Urothelium cell line (cell line): ENCODE measurements around the gene SLC25A30.
"Not testable (repeated sequence)": the region's sequence is repeated elsewhere in the genome, so short reads cannot be mapped to it uniquely, and the experiment has no call there.

Experiments
- DNase-seq: peaks from one replicate; pipeline ENCODE4 v3.0.0; 2011; ENCODE audit warnings: low spot score, mixed read lengths
- FAIRE-seq: peaks from 2 replicates; lab custom pipeline; 2011; peaks lifted over from hg19 to GRCh38; lab: Jason Lieb, UNC

Gene SLC25A30

DNA sequence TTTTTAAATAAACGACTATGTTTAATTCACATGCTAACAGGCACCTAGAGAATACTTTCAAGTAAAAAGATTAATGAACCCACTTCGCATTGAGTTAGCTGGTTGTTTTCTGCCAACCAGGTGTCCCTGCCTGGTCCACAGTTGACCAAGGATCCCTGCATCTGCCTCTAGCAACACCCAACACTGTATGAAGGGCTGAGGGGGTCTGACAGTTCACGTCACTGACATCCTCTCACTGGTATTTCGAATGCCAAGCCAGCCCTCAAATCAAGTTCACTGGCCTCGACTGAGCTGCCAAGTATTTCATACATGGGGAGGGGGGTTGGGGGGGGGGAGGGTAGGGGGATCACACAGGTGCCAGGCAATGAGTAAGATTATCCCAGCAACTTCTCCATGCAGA lies 25.4 kb downstream of the SLC25A30 start:
- no peak for DNase-seq

DNA sequence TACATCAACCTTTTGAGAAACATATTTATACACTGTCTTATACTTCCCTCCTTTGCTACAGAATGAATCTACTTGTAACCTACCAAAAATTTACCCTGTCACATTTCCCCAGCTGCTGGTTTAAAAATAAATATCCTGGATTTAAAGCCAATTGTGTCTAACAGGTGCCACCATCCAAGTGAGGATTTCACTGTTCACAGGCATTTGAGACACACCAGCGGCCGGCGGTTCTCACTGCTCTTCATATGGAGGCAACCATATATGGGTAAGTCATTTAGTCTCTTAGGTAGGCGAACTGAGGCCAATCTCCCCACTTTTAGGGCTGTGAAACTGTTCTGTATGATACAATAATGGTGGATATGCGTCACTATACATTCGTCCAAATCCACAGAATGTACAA lies 26.2 kb downstream of the SLC25A30 start:
- FAIRE-seq, result no peak

More for the DNA sequence above, 25.4 kb downstream of the SLC25A30 start:
- FAIRE-seq, result no peak

DNA sequence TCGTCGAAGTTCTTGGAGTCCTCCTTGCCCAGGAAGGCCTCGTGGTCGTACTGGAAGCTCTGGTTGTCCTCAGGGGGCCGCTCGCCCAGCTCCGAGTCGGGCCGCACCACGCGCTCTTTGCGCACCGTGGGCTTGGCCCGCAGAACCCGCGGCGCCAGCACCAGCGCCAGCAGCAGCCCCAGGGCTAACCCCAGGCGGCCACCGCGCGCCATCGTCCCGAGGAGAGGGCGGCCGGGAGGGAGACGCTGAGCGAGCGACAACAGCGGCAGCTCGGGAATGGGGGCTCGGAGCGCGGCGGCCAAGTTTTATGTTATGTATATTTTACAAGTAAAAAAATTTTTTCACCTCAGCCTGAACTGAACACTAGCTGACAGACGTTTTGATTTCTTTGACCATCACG lies 27.0 kb downstream of the SLC25A30 start:
- FAIRE-seq, DNase-seq: not testable (repeated sequence)

More for the DNA sequence above, 26.2 kb downstream of the SLC25A30 start:
- DNase-seq, result no peak

DNA sequence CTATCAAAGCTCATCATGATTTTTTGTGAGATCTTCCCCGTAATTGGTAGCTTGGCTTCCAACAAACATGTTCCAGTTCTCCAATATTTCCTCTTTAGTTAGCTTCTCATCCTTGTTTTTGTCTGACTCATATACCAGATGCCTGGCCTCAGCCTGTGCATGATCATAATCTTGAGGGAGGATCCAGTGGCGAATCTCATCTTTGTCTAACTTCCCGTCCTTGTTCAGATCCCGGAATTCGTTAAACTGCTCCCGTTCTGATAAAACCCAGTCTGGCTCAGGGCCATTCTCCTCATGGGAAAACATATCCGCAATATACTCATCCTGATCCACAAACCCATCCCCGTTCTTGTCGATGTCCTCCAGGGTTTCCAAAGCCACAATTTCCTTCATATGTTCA lies 27.8 kb downstream of the SLC25A30 start:
- not testable (repeated sequence) for DNase-seq
- peak; percentile 56 for FAIRE-seq

DNA sequence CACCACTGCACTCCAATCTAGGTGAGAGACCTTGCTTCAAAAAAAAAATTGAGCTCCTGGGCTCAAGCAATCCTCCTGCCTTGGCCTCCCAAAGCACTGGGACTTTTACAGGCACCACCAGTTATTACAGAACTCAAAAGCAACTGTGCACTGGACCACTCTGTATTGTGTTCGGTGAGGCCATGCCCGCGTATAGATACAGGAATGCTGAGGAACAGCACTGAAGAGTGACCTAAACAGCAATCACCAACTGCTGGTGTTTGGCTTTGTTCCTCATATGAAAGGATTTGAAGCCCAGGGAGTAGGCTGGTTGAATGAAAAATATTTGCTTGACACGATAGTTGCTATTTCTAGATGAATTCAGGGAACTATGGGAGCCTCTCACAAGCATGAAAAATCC lies 29.5 kb downstream of the SLC25A30 start:
- DNase-seq, result no peak
- FAIRE-seq, result no peak

DNA sequence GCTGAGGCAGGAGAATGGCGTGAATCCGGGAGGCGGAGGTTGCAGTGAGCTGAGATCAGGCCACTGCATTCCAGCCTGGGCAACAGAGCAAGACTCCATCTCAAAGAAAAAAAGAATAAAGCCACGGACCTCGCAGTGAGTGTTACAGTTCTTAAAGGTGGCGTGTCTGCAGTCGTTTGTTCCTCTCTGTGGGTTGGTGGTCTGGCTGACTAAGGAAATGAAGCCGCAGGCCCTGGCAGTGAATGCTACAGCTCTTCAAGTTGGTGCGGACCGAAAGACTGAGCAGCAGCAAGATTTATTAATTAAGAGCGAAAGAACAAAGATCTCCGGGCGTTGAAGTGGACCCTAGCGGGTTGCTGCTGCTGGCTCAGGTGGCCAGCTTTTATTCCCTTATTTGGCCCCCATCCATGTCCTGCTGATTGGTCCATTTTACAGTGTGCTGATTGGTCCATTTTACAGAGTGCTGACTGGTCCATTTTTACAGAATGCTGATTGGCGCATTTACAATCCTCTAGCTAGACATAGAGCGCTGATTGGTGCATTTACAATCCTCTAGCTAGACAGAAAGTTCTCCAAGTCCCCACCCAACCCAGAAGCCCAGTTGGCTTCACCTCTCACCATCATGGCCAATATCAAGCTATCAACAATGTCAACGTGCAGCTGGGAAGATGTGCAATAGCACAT lies 31.1 kb downstream of the SLC25A30 start:
- not testable (repeated sequence) for FAIRE-seq, DNase-seq

DNA sequence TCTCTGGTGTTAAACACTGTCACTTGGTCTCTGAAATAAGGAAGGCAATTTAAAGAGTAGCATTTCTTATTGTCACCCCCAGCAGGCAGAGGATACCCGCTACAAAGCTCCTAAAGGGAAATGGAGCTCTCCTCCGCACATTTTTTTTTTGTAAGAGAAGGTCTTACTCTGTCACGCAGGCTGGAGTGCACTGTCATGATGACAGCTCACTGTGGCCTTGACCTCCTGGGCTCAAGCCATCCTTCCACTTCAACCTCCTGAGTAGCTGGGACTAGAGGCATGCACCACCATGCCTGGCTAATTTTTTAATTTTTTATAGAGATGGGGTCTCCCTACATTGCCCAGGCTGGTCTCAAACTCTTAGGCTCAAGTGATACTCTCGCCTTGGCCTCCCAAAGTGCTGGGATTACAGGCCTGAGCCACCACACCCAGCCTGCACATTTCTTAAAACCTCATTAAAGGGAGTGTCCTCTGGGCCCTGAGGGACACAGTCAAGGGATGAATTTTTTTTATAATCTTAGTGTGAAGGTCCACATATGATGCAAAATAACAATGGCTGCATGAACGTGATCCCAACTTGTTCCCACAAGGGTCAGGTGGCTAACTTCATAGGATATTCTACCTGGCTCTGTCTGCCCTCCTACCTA lies 32.1 kb downstream of the SLC25A30 start:
- DNase-seq (no peak), FAIRE-seq (no peak)

DNA sequence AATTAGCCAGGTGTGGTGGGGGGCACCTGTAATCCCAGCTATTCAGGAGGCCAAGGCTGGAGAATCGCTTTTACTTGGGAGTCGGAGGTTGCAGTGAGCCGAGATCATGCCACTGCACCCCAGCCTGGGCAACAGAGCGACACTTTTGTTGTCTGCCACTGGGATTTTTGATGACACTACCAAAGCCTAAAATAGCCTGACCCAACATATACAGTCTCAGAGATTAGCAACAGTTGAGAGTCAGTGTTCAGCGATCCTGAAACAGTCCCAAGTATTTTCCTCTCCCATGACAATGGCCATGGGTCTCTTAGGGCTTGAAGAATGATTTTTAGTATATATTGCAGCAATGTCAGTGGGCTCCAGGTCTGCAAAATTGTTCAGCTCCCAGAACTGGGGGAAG lies 32.9 kb downstream of the SLC25A30 start:
- DNase-seq (no peak), FAIRE-seq (no peak)

DNA sequence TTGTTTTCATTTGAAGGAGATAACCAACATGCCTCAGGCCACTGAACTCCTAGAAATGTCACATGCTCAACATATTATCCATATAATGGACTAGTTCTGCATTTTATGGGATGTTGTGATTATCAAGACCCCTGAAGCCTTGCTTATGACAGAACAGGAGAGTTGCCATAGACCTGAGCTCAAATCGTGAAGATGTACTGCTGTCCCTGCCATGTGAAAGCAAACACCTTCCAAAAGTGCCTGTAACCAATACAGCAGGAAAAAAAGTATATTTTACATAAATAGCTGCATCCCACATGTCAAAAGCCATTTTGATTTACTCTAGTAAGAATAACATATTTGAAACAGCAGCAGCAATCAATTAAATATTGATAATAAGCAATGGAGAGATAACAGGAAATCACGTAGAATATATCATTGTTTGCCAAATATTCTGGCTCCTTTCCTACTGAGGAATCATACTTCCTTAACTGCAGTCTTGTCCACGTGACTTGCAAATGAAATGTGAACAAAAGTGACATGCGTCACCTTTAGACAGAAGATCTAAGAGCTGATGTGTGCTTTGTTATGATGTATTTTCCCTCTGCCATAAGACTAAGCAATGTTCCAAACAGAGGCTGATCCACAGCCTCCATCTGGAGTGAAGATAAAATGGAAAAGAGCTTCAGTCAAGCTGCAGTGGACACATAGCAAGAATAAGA lies 33.5 kb downstream of the SLC25A30 start:
- DNase-seq, result no peak
- FAIRE-seq, result no peak

DNA sequence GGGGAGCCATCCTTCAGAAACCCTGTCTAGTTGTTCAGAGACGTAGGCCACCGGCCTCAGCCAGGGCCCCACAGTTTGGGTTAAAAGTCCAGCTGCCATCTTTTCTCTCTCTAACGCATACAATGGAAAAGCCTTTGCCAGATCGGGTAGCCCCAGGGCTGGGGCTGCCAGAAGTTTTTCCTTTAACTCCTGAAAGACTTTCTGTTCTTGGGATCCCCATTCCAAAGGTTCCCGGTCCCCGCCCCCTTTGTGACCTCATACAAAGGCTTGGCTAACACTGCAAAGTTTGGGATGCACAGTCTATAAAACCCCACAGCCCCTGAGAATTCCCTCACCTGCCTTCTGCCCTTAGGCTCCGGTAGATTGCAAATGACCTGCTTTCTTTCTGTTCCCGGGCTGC lies 35.4 kb downstream of the SLC25A30 start:
- DNase-seq, FAIRE-seq: not testable (repeated sequence)

DNA sequence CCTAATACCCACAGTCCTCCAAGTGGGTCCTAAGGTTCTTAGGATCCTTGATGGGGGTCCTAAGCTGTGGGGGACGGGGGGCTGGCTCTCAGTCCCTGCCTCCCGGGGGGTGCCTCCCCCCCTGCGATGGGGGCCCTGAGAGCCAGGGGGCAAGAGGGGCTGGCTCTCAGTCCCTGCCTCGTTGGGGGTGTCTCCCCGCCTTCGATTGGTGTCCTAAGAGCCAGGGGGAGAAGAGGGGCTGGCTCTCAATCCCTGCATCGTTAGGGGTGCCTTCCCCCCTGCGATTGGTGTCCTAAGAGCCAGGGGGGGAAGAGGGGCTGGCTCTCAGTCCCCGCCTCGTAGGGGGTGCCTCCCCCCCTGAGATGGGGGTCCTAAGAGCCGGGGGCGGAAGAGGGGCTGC lies 37.0 kb downstream of the SLC25A30 start:
- DNase-seq, result no peak
- FAIRE-seq, result no peak

DNA sequence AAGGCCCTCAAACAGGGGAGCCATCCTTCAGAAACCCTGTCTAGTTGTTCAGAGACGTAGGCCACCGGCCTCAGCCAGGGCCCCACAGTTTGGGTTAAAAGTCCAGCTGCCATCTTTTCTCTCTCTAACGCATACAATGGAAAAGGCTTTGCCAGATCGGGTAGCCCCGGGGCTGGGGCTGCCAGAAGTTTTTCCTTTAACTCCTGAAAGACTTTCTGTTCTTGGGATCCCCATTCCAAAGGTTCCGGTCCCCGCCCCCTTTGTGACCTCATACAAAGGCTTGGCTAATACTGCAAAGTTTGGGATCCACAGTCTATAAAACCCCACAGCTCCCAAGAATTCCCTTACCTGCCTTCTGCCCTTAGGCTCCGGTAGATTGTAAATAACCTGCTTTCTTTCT lies 37.5 kb downstream of the SLC25A30 start:
- not testable (repeated sequence) for FAIRE-seq, DNase-seq

DNA sequence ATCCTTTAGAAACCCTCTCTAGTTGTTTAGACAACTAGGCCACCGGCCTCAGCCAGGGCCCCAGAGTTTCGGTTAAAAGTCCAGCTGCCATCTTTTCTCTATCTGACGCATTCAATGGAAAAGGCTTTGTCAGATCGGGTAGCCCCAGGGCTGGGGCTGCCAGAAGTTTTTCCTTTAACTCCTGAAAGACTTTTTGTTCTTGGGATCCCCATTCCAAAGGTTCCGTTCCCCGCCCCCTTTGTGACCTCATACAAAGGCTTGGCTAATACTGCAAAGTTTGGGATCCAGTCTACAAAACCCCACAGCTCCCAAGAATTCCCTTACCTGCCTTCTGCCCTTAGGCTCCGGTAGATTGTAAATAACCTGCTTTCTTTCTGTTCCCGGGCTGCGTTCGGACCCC lies 38.7 kb downstream of the SLC25A30 start:
- not testable (repeated sequence) for DNase-seq, FAIRE-seq

DNA sequence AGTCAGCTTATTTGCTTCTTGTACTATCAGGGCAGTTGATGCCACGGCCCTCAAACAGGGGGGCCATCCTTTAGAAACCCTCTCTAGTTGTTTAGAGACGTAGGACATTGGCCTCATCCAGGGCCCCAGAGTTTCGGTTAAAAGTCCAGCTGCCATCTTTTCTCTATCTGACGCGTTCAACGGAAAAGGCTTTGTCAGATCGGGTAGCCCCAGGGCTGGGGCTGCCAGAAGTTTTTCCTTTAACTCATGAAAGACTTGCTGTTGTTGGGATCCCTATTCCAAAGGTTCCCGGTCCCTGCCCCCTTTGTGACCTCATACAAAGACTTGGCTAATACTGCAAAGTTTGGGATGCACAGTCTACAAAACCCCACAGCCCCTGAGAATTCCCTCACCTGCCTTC lies 39.4 kb downstream of the SLC25A30 start:
- not testable (repeated sequence) for DNase-seq, FAIRE-seq

DNA sequence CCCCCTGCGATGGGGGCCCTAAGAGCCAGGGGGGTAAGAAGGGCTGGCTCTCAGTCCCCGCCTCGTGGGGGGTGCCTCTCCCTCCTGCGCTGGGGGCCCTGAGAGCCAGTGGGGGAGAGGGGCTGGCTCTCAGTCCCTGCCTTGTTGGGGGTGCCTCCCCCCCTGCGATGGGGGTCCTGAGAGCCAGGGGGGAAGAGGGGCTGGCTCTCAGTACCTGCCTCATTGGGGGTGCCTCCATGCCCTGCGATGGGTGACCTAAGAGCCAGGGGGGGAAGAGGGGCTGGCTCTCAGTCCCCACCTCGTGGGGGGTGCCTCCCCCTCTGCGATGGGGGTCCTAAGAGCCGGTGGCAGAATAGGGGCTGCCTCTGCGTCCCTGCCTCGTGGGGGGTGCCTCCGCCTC lies 40.9 kb downstream of the SLC25A30 start:
- FAIRE-seq, result not testable (repeated sequence)

DNA sequence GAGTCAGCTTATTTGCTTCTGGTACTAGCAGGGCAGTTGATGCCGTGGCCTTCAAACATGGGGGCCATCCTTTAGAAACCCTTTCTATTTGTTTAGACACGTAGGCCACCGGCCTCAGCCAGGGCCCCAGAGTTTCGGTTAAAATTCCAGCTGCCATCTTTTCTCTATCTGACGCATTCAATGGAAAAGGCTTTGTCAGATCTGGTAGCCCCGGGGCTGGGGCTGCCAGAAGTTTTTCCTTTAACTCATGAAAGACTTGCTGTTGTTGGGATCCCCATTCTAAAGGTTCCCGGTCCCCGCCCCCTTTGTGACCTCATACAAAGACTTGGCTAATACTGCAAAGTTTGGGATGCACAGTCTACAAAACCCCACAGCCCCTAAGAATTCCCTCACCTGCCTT lies 41.5 kb downstream of the SLC25A30 start:
- not testable (repeated sequence) for DNase-seq

More for the DNA sequence above, 40.9 kb downstream of the SLC25A30 start:
- not testable (repeated sequence) for DNase-seq

DNA sequence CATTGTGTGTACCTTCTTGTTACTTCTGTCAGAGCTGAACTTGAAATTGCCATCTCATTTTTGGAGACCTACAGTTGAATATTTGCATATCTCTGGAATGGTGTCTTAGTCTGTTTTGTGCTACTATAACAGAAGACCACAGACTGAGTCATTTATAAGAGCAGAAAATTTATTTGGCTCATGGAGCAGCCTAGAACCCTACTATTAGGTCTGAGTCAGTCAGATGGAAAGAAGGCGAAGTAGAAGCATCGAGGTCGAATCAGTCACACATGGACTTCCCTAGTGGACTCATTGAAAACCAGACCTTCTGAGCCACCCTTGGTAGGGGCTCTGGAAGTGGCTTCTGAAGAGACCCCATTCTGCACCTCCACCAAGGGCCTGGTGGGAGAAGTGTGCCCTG lies 43.3 kb downstream of the SLC25A30 start:
- DNase-seq, result no peak
- FAIRE-seq, result no peak

More for the DNA sequence above, 41.5 kb downstream of the SLC25A30 start:
- FAIRE-seq, result not testable (repeated sequence)

DNA sequence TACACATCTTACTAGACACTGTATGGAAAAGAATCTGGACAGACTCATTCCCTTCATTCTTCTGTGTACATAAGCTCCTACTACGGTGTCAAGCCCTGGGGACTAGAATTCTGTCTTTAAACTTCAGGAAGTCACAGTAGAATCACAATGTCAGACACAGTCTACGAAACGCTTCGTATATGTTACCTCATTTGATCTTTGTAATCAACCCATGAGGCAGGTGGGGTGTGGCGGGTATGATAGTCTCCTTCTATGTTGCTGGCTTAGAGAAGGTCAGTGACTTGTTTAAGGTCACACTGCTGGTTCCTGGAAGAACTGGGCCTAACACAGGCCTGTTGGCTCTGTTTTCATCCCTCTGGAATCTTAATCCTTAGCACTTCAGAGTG lies 45.0 kb downstream of the SLC25A30 start:
- no peak for FAIRE-seq

DNA sequence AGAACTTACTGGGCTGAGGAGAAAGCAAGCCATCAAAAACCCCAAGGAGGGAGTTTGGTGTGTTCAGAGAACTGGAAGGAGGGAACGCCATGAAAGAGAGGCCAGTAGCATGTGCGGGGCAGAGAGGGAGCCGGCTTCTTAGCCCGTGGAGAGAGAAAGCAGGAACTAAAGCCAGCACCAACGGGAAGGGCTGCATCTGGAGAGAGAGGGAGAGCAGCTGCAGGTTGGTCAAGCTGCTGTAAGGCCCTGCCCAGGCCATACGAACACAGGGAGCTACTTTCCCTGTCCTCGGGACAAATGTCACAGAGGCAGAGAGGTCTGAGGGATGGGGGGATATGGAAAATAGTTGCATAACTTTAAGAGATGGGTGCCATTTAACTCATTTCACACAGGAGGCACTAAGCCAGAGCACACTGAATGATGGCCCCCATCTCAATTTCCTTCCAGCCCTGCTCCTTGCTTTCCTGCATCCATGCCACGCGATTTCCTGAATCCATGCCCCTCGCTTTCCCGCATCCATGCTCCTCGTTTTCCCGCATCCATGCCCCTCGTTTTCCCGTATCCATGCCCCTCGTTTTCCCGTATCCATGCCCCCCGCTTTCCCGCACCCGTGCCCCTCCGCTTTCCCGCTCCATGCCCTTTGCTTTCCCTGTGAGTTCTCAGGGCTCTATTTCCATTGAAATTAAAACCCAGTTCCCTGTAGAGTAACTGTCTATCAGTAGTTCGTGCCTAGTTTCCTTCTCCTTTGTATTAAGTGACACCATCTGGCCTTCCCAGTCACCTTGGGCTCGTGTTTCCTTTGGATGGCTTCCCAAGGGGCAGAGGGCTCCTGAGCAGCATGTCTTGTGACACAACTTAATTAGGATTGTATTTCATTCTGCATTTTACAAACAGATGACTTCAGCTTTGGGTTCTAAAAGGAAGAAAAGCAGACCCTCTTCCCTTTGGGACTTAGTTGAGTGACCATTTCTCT lies 45.7 kb downstream of the SLC25A30 start:
- DNase-seq (no peak), FAIRE-seq (no peak)

More for the DNA sequence above, 45.0 kb downstream of the SLC25A30 start:
- no peak for DNase-seq

DNA sequence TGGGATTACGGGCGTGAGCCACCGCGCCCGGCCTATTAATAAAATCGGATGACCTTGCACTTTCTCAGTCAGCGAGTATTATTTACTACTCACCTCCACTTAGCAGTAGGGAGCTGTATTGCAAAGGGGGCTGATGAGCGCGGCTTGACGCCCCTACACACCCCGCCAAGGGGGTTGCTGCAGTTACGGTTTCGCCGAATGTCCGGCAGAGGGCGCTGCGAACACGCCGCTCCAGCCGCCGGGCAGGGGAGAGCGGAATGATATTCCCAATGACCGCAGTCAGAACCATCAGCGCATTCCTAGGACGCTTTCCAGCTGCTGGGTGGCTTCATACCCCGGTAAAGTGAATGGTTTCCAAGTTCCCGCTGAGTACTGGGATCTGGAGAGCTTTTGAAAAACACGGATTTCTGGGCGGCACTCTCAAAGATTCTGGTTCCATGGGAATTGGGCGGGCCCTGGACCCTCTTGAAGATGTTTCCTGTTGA lies 47.2 kb downstream of the SLC25A30 start:
- DNase-seq (peak; percentile 71), FAIRE-seq (no peak)
